Activated CD8-positive, alpha-beta memory T cell treated with anti-CD3 and anti-CD28 coated beads, Interleukin-2, amount 10 ng/mL, durations not matched to agents 7 days and 5 days (primary cell): ENCODE data around the gene CACNA1C. TPM values are rescaled to one million over a fixed set of nuclear protein-coding genes. Genes with fewer than 3 reads are reported as not detected.

Experiments used
- ATAC-seq: fragments of 150-1000 bp; cut with Tn5 transposase; one replicate; pipeline ENCODE4 v1.10.0; 2021; ENCODE audit warnings: moderate library complexity
- CTCF ChIA-PET: fragments of 350-600 bp; sonication (Branson Sonifier 250); formaldehyde crosslinking; loops from one replicate; lab custom pipeline; 2021; ENCODE audit warnings: antibody characterized with exemption; lab: Charles Lee
- DNase-seq: peaks from one replicate; pipeline ENCODE4 v3.0.0-alpha.2; 2020
- H3K27ac Mint-ChIP-seq: one replicate; pipeline ENCODE4 v1.8.0; 2021; ENCODE audit warnings: mild to moderate bottlenecking, mixed read lengths
- H3K27me3 Mint-ChIP-seq: one replicate; pipeline ENCODE4 v1.8.0; 2021; ENCODE audit warnings: mixed read lengths
- H3K36me3 Mint-ChIP-seq: one replicate; pipeline ENCODE4 v1.8.0; 2021; ENCODE audit warnings: mild to moderate bottlenecking, mixed read lengths
- H3K4me1 Mint-ChIP-seq: one replicate; pipeline ENCODE4 v1.8.0; 2021; ENCODE audit warnings: mixed read lengths
- H3K4me3 Mint-ChIP-seq: one replicate; pipeline ENCODE4 v1.8.0; 2021; ENCODE audit warnings: mild to moderate bottlenecking, moderate library complexity, mixed read lengths
- H3K9me3 Mint-ChIP-seq: one replicate; pipeline ENCODE4 v1.8.0; 2022; ENCODE audit warnings: low read depth, mixed read lengths
- total RNA-seq, 2 experiments: library from RNA; stranded (reverse); gene quantifications; one replicate each; pipeline ENCODE4 v1.2.3, GENCODE V29; 2021

Gene CACNA1C
- total RNA-seq, 2 experiments from 2014 or later = 0.14 to 0.26 TPM

DNA sequence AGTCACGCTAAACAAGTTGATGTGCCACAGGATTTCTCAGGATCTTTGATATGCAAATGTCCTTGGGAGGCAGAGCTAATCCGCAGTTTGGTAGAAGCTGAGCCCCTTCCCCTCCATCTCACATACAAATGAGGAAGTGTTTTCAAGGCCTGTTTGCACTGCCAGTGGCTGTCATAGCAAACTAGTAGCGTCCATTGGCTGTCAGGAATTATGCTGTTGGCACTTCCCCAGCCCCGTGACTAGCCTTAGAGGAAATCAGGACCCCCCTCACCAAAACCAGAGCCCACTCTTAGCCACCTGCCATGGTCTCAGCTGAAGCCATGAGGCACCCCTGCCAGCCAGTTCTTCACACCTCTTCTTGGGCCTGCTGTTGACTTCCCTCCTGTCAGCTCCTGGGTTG, 253.9 kb downstream of the CACNA1C start:
- no peaks in the 10 kb centered on the region for H3K9me3 Mint-ChIP-seq
- no peak for ATAC-seq
- CTCF ChIA-PET = no interaction called here
- H3K36me3 Mint-ChIP-seq = no peaks in the 10 kb centered on the region
- H3K4me3 Mint-ChIP-seq = no peak overlapping the region
- H3K4me1 Mint-ChIP-seq = no peaks in the 10 kb centered on the region
- DNase-seq = no peak
- no peaks in the 10 kb centered on the region for H3K27me3 Mint-ChIP-seq
- no peak overlapping the region for H3K27ac Mint-ChIP-seq

DNA sequence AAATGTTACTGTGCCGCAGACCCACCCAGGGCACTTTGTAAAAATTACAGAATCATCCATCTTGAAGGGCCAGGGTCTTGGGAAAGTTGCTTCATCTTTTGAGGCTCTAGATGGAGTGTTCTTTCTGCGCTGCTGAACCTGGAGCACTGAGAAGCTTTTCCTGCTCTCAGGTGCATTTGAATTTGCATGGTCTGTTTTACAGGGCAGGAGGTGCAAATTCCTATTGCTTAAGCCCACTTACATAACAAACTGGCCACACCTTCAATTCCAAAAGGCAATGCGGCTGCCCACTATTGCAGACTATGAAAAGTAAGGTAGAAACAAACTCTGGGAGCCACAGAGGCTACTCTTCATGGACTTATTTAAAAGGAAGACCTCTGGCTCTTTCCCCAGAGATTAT, 254.8 kb downstream of the CACNA1C start:
- DNase-seq (no peak), ATAC-seq (no peak)
- H3K27ac Mint-ChIP-seq = no peak overlapping the region
- CTCF ChIA-PET = no interaction called here
- H3K4me1 Mint-ChIP-seq = no peaks in the 10 kb centered on the region
- no peaks in the 10 kb centered on the region for H3K9me3 Mint-ChIP-seq
- H3K4me3 Mint-ChIP-seq = no peak overlapping the region
- H3K27me3 Mint-ChIP-seq = peaks cover 2% of the 10 kb centered on the region
- H3K36me3 Mint-ChIP-seq = no peaks in the 10 kb centered on the region

DNA sequence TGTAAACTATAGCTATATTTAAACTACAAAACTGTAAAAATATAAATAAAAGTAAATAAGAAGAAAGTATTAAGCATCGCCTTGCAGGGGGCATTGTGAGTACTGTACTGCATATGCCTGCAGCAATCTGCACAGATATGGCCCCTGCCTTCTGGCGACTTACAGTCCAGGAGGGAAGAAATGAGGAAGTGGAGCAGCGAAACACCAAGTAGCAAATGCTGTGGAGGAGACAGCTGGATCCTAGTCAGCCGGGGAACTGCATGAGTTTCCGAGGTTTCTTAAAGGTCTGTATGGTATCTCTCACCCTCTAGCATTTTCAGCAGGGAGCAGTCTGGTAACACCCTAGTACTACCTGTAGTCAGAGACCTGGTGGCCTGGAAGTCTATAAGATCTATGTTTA, 256.9 kb downstream of the CACNA1C start:
- H3K4me1 Mint-ChIP-seq = no peaks in the 10 kb centered on the region
- no peaks in the 10 kb centered on the region for H3K36me3 Mint-ChIP-seq
- peaks cover 2% of the 10 kb centered on the region for H3K27me3 Mint-ChIP-seq
- no peak overlapping the region for H3K4me3 Mint-ChIP-seq
- H3K27ac Mint-ChIP-seq = no peak overlapping the region
- DNase-seq = no peak
- H3K9me3 Mint-ChIP-seq = no peaks in the 10 kb centered on the region
- CTCF ChIA-PET = no interaction called here
- no peak for ATAC-seq

DNA sequence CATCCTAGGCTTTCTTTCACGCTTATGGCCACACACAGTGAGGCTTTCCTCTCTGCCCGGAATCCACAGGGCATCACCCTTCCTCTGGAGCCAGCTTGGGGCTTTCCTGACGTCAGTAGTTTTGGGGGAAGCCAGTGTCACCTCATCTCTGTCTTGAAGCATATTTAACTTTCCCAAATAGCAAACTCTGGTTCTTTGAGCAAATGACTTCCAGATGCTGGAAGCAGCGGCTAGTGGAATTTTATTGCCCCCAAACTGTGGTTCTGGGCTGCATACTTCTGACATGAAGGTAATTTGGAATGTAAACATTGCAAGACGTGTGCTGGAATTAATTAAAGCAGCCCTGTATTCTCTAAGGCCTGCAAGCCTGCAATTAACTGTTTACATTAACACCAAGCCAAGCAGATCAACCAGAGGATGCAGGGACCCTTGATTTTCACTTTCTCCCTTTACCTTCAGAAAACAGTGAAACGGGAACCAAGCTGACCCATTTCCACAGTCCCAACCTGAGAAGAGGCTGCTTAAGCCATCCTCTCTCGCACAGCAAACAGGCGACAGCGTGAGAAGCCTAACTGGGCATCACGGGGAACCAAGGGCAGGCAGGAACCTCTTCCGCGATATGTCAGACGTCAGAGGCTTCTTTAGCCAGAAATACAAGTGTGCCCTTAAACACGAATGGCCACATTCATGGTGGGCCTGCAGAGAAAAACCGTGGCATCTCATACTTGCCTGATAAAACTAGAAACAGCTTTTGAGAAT, 258.4 kb downstream of the CACNA1C start:
- H3K4me1 Mint-ChIP-seq = no peaks in the 10 kb centered on the region
- H3K9me3 Mint-ChIP-seq = no peaks in the 10 kb centered on the region
- no peak overlapping the region for H3K27ac Mint-ChIP-seq
- no peaks in the 10 kb centered on the region for H3K36me3 Mint-ChIP-seq
- H3K27me3 Mint-ChIP-seq = peaks cover 2% of the 10 kb centered on the region
- CTCF ChIA-PET = no interaction called here
- ATAC-seq = no peak
- H3K4me3 Mint-ChIP-seq = no peak overlapping the region
- no peak for DNase-seq

DNA sequence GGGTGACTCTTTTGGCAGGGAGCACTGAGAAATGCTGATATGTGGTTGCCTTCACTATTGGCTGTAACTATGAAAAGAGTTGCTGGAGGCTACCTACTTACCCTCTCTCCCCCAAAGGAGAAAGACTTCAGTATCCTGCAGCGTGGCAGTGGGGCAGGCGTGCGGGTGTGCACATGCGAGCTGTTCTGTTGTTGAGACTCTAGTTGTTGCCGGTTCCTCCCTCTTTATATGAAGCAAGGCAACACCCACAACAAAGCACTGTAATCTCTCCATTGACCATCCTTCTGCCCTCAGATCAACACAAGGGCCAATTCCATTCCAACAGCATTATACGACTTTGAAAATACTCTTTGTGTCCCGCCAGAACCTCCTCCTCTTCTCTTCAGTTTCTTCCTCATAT, 259.4 kb downstream of the CACNA1C start:
- Mint-ChIP-seq H3K4me3 (no peak overlapping the region), H3K27ac (no peak overlapping the region), H3K36me3 (no peaks in the 10 kb centered on the region), H3K9me3 (no peaks in the 10 kb centered on the region), H3K27me3 (peaks cover 2% of the 10 kb centered on the region), H3K4me1 (no peaks in the 10 kb centered on the region)
- CTCF ChIA-PET = interaction anchor here (1.2 kb wide), 1 partner anchor 21 kb away, joined by 4 read pairs; no protein-coding TSS in a partner anchor
- ATAC-seq (no peak), DNase-seq (no peak)

DNA sequence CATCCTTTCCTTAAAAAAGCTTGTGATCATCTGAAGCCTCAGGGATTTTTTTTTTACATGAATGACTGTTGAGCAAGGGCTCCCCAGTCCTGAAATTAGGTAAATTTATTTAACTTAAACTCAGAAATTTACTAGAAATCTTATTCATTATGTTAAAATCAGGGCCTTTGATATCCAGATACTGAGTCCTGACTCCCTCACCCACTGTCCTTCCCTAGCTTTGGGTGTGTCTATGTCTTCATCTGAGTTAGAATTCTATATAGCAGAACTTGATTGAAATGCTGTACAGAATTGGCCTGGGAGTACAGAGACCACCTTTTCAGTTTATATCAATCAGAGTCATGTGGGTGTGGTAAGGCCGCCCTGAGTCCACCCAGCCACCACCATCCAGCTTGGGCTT, 260.0 kb downstream of the CACNA1C start:
- Mint-ChIP-seq H3K27me3 (peaks cover 2% of the 10 kb centered on the region), H3K36me3 (no peaks in the 10 kb centered on the region), H3K27ac (no peak overlapping the region), H3K9me3 (no peaks in the 10 kb centered on the region), H3K4me1 (no peaks in the 10 kb centered on the region), H3K4me3 (no peak overlapping the region)
- CTCF ChIA-PET = interaction anchor here (1.2 kb wide), 1 partner anchor 22 kb away, joined by 4 read pairs; no protein-coding TSS in a partner anchor
- DNase-seq = no peak
- ATAC-seq = no peak

DNA sequence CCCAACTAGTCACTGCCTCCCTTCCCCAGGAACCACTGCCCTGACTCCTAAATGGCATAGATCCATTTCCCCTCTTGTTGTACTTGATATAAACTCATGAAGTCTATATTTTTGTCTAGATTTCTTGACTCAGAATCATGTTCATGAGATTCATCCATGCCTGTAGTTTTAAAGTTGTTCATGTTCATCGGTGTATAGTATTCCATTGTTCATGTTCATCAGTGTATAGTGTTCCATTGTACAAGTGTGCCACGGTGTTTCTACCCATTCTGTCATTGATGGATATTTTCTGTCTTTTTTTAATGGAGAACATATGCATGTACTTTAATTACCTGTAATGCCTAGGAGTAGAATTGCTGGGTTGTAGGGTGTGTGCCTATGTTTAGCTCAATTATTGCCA, 261.7 kb downstream of the CACNA1C start:
- no peak overlapping the region for H3K4me3 Mint-ChIP-seq
- DNase-seq (no peak), ATAC-seq (no peak)
- CTCF ChIA-PET = no interaction called here
- no peak overlapping the region for H3K27ac Mint-ChIP-seq
- H3K9me3 Mint-ChIP-seq = no peaks in the 10 kb centered on the region
- H3K36me3 Mint-ChIP-seq = no peaks in the 10 kb centered on the region
- H3K4me1 Mint-ChIP-seq = no peaks in the 10 kb centered on the region
- H3K27me3 Mint-ChIP-seq = peaks cover 2% of the 10 kb centered on the region

DNA sequence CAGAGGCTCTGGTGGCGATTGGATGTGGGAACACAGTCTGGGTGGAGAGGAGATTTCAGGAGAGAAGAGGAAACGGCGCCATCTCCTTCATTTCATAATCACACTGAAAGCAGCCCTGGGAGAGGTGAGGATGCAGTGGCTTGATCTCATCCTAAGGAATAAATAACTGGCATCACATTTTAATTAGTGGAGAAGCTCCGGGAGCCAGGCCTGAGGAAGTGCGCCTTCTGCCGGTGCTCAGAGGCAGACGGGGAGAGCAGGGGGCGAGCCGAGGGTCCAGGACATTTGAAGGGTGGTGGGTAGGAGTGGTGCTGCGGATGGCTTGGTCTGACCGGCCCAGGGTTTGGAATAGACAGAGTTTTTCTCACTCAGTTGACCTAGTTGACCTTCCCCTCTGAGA, 265.0 kb downstream of the CACNA1C start:
- Mint-ChIP-seq H3K27ac (no peak overlapping the region), H3K36me3 (no peaks in the 10 kb centered on the region), H3K27me3 (peaks cover 9% of the 10 kb centered on the region), H3K9me3 (no peaks in the 10 kb centered on the region), H3K4me3 (no peak overlapping the region), H3K4me1 (no peaks in the 10 kb centered on the region)
- CTCF ChIA-PET = no interaction called here
- no peak for ATAC-seq
- no peak for DNase-seq

DNA sequence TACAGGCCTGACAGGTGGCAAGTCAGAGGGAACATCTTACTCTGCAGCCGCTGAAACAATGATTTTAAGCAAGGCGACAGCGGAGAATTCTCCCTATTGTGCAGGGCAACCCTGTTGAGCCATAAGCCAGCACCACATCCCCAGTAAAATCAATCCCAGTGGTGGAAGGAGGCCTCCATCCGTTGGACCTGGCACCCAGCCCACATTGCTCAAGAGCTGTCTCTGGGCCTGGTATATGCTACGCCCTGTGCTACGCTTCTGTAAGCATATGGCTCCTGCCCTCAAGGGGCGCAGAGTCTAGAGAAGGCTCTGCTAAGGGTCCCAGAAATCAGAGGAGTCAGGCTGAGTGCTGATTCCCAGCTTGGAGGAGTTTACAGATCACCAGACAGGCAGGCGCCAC, 265.5 kb downstream of the CACNA1C start:
- CTCF ChIA-PET = no interaction called here
- Mint-ChIP-seq H3K9me3 (no peaks in the 10 kb centered on the region), H3K27ac (no peak overlapping the region), H3K36me3 (no peaks in the 10 kb centered on the region), H3K27me3 (peaks cover 12% of the 10 kb centered on the region), H3K4me1 (no peaks in the 10 kb centered on the region), H3K4me3 (no peak overlapping the region)
- DNase-seq (no peak), ATAC-seq (no peak)

DNA sequence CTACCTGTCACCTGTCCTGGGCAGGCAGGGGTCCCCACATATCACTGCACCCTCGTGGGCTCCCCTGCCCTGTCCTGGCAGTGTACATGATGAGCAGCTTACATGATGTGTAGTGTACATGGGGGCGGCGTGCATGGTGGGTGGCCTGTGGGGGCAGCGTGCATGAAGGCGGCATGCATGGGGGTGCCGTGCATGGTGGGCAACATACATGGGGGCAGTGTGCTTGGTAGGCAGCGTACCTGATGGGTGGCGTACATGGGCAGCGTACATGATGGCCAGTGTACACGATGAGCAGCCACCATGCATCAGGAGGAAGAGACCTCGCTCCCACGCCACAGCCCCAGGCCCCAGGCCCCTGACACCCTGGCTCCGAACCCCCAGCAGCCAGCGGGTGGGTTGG, 266.3 kb downstream of the CACNA1C start:
- Mint-ChIP-seq H3K27ac (no peak overlapping the region), H3K4me1 (no peaks in the 10 kb centered on the region), H3K27me3 (peaks cover 12% of the 10 kb centered on the region), H3K4me3 (no peak overlapping the region), H3K9me3 (no peaks in the 10 kb centered on the region), H3K36me3 (no peaks in the 10 kb centered on the region)
- DNase-seq (no peak), ATAC-seq (no peak)
- CTCF ChIA-PET = no interaction called here

DNA sequence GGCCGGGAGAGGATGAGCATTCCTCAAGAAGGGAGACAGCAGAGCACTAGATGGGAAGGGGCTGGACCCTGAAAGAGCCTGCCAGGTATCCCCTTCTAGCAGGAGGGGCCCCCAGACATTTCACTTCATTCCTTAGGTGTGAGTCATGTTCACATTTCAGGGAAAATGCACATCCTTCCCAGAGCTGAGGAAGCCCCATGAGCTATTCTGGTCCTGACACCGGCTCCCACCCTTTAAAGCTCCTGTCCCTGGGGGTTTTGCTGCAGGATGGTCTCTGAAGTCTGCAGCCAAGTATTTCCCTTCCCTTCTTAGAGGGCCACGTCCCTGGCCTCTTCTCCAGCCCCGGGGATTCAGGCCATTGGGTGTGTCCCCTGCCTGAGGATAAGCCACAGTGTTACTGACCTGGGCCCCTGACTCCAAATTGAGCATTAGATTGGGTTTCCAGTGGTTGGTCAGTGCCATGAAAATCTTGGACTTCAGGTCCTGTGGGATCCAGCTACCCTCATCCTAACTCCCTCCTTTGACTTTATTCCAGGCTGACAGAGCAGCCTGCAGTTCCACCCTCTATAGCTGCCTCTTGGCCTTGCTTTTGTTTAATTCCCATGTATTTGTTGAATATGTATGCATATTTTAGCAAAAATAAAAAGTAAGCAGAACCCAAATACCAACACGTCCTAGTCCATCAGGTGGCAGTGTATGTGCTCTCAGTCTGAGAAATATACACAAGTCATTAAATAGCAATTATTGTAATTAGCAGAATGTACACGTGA, 267.1 kb downstream of the CACNA1C start:
- H3K27ac Mint-ChIP-seq = no peak overlapping the region
- H3K27me3 Mint-ChIP-seq = peaks cover 12% of the 10 kb centered on the region
- no peak overlapping the region for H3K4me3 Mint-ChIP-seq
- no peaks in the 10 kb centered on the region for H3K4me1 Mint-ChIP-seq
- ATAC-seq (no peak), DNase-seq (no peak)
- H3K9me3 Mint-ChIP-seq = no peaks in the 10 kb centered on the region
- H3K36me3 Mint-ChIP-seq = no peaks in the 10 kb centered on the region
- CTCF ChIA-PET = no interaction called here

DNA sequence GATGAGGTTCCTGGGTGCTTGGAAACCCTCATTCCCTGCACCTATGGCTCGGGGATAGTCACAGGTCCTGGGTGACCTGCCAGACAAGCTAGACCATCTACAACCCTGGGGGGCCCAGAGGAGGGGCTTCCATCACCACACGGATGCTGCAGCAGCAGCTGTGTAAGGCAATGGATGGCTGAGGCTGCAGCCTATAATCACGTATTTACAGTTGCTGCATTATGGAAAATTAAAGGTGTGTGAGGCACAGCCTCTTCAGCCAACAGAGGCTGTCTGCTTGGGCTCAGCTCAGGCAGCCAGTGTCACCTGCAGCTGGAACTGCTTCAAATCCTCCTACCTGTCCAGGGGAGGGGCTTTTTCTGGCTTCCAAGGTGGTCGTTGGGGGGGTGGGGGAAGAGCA, 268.1 kb downstream of the CACNA1C start:
- Mint-ChIP-seq H3K27me3 (peaks cover 18% of the 10 kb centered on the region), H3K9me3 (no peaks in the 10 kb centered on the region), H3K4me3 (no peak overlapping the region), H3K27ac (no peak overlapping the region), H3K4me1 (no peaks in the 10 kb centered on the region), H3K36me3 (no peaks in the 10 kb centered on the region)
- DNase-seq (no peak), ATAC-seq (no peak)
- CTCF ChIA-PET = no interaction called here

DNA sequence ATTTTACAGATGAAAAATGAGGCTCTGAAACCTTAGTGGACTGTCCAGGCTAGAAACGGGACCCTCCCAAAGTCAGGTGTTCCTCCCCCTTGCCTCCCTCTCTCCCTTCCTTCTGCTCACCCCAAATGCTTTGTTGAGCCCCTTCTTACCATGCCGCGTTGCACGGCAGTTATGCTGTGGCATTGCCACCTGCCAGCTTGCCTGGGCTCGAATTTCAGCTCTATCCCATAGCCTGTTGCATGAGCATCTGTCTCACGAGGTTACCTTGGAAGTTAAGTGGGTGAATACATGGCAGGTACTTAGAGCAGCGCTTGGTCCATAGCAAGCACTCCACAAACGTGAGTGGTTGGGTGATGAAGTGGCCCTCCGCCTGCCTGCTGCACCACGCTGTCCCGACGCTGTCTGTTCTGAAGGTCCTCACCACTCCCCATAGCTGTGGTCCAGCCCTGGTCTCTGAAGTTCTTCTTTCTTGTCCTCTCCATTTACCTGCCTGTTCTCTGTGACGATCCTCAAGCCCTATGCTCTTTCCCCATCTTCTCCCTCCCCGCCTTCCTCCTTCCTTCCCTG, 269.9 kb downstream of the CACNA1C start:
- no peaks in the 10 kb centered on the region for H3K4me1 Mint-ChIP-seq
- DNase-seq (no peak), ATAC-seq (no peak)
- H3K9me3 Mint-ChIP-seq = no peaks in the 10 kb centered on the region
- peaks cover 22% of the 10 kb centered on the region for H3K27me3 Mint-ChIP-seq
- no peak overlapping the region for H3K27ac Mint-ChIP-seq
- CTCF ChIA-PET = no interaction called here
- no peak overlapping the region for H3K4me3 Mint-ChIP-seq
- no peaks in the 10 kb centered on the region for H3K36me3 Mint-ChIP-seq
